HEK293 (cell line): ENCODE measurements around the gene GOLGA1.

Source experiments
- BCL11A ChIP-seq: fragments of 450-650 bp; formaldehyde crosslinking; IDR thresholded peaks from 2 replicates; pipeline ENCODE4 v1.5.1; 2016; ENCODE audit warnings: low read depth, missing biosample characterization, missing genetic modification characterization
- CTCF ChIP-seq: fragments of 450-650 bp; formaldehyde crosslinking; IDR thresholded peaks from 2 replicates; pipeline ENCODE4 v1.5.1; 2016; ENCODE audit warnings: missing biosample characterization, missing genetic modification characterization
- ELK4 ChIP-seq: IDR thresholded peaks from 2 replicates; pipeline ENCODE4 v1.6.1; 2011; ENCODE audit warnings: mild to moderate bottlenecking, low read depth, low read length, borderline replicate concordance
- GLIS1 ChIP-seq: fragments of 450-650 bp; formaldehyde crosslinking; IDR thresholded peaks from 2 replicates; pipeline ENCODE4 v1.5.1; 2016; ENCODE audit warnings: missing biosample characterization, missing genetic modification characterization
- GLIS2 ChIP-seq: fragments of 450-650 bp; formaldehyde crosslinking; IDR thresholded peaks from 2 replicates; pipeline ENCODE4 v1.5.1; 2016; ENCODE audit warnings: missing biosample characterization, missing genetic modification characterization
- HIC1 ChIP-seq: fragments of 450-650 bp; formaldehyde crosslinking; IDR thresholded peaks from 2 replicates; pipeline ENCODE4 v1.5.1; 2016; ENCODE audit warnings: missing biosample characterization, missing genetic modification characterization
- KLF1 ChIP-seq: fragments of 450-650 bp; formaldehyde crosslinking; IDR thresholded peaks from 2 replicates; pipeline ENCODE4 v1.5.1; 2016; ENCODE audit warnings: missing biosample characterization, missing genetic modification characterization
- YY2 ChIP-seq: fragments of 450-650 bp; formaldehyde crosslinking; IDR thresholded peaks from 2 replicates; pipeline ENCODE4 v1.5.1; 2016; ENCODE audit warnings: missing biosample characterization, missing genetic modification characterization
- ZBTB26 ChIP-seq: fragments of 450-650 bp; formaldehyde crosslinking; optimal IDR thresholded peaks from 2 replicates; pipeline ENCODE3; 2016; ENCODE audit warnings: missing biosample characterization, mild to moderate bottlenecking, missing genetic modification characterization
- ZBTB48 ChIP-seq: fragments of 450-650 bp; formaldehyde crosslinking; IDR thresholded peaks from 2 replicates; pipeline ENCODE4 v1.5.1; 2016; ENCODE audit warnings: missing biosample characterization, missing genetic modification characterization
- ZBTB49 ChIP-seq: fragments of 450-650 bp; formaldehyde crosslinking; IDR thresholded peaks from 2 replicates; pipeline ENCODE4 v1.5.1; 2016; ENCODE audit warnings: missing biosample characterization, missing genetic modification characterization, low read depth
- ZIC2 ChIP-seq: fragments of 450-650 bp; formaldehyde crosslinking; IDR thresholded peaks from 2 replicates; pipeline ENCODE4 v1.5.1; 2016; ENCODE audit warnings: missing biosample characterization, missing genetic modification characterization
- ZNF148 ChIP-seq: fragments of 450-650 bp; formaldehyde crosslinking; IDR thresholded peaks from 2 replicates; pipeline ENCODE4 v1.5.0; 2017; ENCODE audit warnings: missing biosample characterization, missing genetic modification characterization, borderline replicate concordance
- ZNF324 ChIP-seq: fragments of 450-650 bp; formaldehyde crosslinking; IDR thresholded peaks from 2 replicates; pipeline ENCODE4 v1.5.1; 2016; ENCODE audit warnings: missing biosample characterization, missing genetic modification characterization
- ZNF335 ChIP-seq: fragments of 450-650 bp; formaldehyde crosslinking; conservative IDR thresholded peaks from 2 replicates; pipeline ENCODE4 v1.5.1; 2016; ENCODE audit warnings: missing biosample characterization, missing genetic modification characterization
- ZNF391 ChIP-seq: fragments of 450-650 bp; formaldehyde crosslinking; IDR thresholded peaks from 2 replicates; pipeline ENCODE4 v1.5.1; 2016; ENCODE audit warnings: low read depth, missing biosample characterization, missing genetic modification characterization, borderline replicate concordance
- ZNF394 ChIP-seq: fragments of 450-650 bp; formaldehyde crosslinking; IDR thresholded peaks from 2 replicates; pipeline ENCODE4 v1.5.1; 2016; ENCODE audit warnings: missing biosample characterization, missing genetic modification characterization, mild to moderate bottlenecking, moderate library complexity, borderline replicate concordance
- ZNF398 ChIP-seq: fragments of 450-650 bp; formaldehyde crosslinking; IDR thresholded peaks from 2 replicates; pipeline ENCODE4 v1.5.1; 2017; ENCODE audit warnings: missing biosample characterization, missing genetic modification characterization
- ZNF654 ChIP-seq: fragments of 450-650 bp; formaldehyde crosslinking; IDR thresholded peaks from 2 replicates; pipeline ENCODE4 v1.5.1; 2016; ENCODE audit warnings: low read depth, missing biosample characterization, missing genetic modification characterization
- ZNF660 ChIP-seq: fragments of 450-650 bp; IDR thresholded peaks from 2 replicates; pipeline ENCODE4 v1.5.1; 2018; ENCODE audit warnings: missing biosample characterization, mild to moderate bottlenecking, missing genetic modification characterization
- ZNF76 ChIP-seq: fragments of 450-650 bp; formaldehyde crosslinking; IDR thresholded peaks from 2 replicates; pipeline ENCODE4; 2016; ENCODE audit warnings: low read depth, missing biosample characterization, missing genetic modification characterization, borderline replicate concordance
- ZNF785 ChIP-seq: fragments of 450-650 bp; formaldehyde crosslinking; IDR thresholded peaks from 2 replicates; pipeline ENCODE4 v1.5.1; 2016; ENCODE audit warnings: missing biosample characterization, missing genetic modification characterization
- ZSCAN30 ChIP-seq: fragments of 450-650 bp; IDR thresholded peaks from 2 replicates; pipeline ENCODE4 v1.5.1; 2018; ENCODE audit warnings: missing biosample characterization, mild to moderate bottlenecking, missing genetic modification characterization, moderate library complexity

Gene GOLGA1

GRCh38 chr9:124852829-124853531, 87.9 kb downstream of the GOLGA1 start, which contains the start of gene WDR38 (continued):
- TF ChIP-seq ZBTB49 (tag by site-specific recombination) = no peak
- peak; percentile 10; the same call in 1 of the 2 replicates for TF ChIP-seq KLF1 (tag by site-specific recombination)
- TF ChIP-seq ZNF335 (tag by site-specific recombination) = peak; percentile 72
- peak; percentile 83; the same call in 1 of the 2 replicates for TF ChIP-seq ZSCAN30 (tag by site-specific recombination)
- no peak for TF ChIP-seq ZNF398 (tag by site-specific recombination)
- no peak for TF ChIP-seq ELK4
- TF ChIP-seq ZBTB26 = peak; percentile 95
- peak; percentile 41; the same call in 1 of the 2 replicates for TF ChIP-seq BCL11A
- no peak for TF ChIP-seq ZNF148 (tag by site-specific recombination)
- TF ChIP-seq GLIS1 (tag by site-specific recombination) = peak; percentile 72; the same call in 1 of the 2 replicates
- TF ChIP-seq ZNF324 (tag by site-specific recombination) = peak; percentile 55; the same call in 1 of the 2 replicates
- TF ChIP-seq CTCF = peak; percentile 98
- no peak for TF ChIP-seq ZNF394 (tag by site-specific recombination)
- peak; percentile 50; the same call in 1 of the 2 replicates for TF ChIP-seq ZNF76
- 0 out of 2 replicates have a peak, but pooled peaks have one; percentile 33 for TF ChIP-seq YY2 (tag by site-specific recombination)
- peak; percentile 74 for TF ChIP-seq GLIS2 (tag by site-specific recombination)
- 0 out of 2 replicates have a peak, but pooled peaks have one; percentile 44 for TF ChIP-seq ZNF391 (tag by site-specific recombination)
- peak; percentile 47; the same call in 1 of the 2 replicates for TF ChIP-seq ZIC2 (tag by site-specific recombination)
- TF ChIP-seq ZBTB48 (tag by site-specific recombination) = peak; percentile 84
- TF ChIP-seq ZNF654 (tag by site-specific recombination) = peak; percentile 66
- TF ChIP-seq ZNF785 (tag by site-specific recombination) = 0 out of 2 replicates have a peak, but pooled peaks have one; percentile 52
- TF ChIP-seq HIC1 (tag by site-specific recombination) = peak; percentile 49; the same call in 1 of the 2 replicates
- no peak for TF ChIP-seq ZNF660 (tag by site-specific recombination)
